ENCODE results near the gene MRGPRE.

DNA sequence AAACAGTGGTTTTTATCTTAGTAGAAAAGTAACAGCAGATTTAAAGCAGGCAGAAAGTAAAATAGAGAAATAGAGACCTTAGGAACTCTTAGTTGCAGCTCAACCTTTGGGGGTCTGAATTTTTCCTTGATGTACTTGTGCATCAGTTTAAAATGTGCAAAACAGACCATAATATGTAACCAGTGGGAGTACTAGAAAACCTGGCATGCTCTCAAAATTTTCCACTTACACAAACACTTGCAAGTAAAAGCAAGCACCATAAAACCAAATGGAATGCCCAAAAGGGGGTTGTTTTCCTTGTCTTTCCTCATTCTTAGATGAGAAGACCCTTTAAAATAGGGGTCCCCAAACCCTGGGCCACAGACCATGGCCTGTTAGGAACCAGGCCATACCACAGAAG is 12.9 kb upstream of the MRGPRE start:
- TF ChIP-seq, protein P1, sequence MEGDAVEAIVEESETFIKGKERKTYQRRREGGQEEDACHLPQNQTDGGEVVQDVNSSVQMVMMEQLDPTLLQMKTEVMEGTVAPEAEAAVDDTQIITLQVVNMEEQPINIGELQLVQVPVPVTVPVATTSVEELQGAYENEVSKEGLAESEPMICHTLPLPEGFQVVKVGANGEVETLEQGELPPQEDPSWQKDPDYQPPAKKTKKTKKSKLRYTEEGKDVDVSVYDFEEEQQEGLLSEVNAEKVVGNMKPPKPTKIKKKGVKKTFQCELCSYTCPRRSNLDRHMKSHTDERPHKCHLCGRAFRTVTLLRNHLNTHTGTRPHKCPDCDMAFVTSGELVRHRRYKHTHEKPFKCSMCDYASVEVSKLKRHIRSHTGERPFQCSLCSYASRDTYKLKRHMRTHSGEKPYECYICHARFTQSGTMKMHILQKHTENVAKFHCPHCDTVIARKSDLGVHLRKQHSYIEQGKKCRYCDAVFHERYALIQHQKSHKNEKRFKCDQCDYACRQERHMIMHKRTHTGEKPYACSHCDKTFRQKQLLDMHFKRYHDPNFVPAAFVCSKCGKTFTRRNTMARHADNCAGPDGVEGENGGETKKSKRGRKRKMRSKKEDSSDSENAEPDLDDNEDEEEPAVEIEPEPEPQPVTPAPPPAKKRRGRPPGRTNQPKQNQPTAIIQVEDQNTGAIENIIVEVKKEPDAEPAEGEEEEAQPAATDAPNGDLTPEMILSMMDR (IDR thresholded peaks at IDR 0.05 in 8 of 11, conservative IDR thresholded peaks at IDR 0.05 in 3 of 11), result no peak
- TF ChIP-seq POLR2A (IDR thresholded peaks at IDR 0.05), result no peak

Data from spleen (tissue), 7 donors.